Spinal cord (tissue), 10 donors: ENCODE results near the gene PLCH1. TPM values are rescaled to one million over a fixed set of nuclear protein-coding genes. Genes with fewer than 3 reads are reported as not detected.
A peak's percentile ranks its signal among the peaks of the same experiment; 100 is the strongest.

Source experiments
- DNase-seq, 6 donors: peaks; one replicate each; pipeline versions ENCODE4 v3.0.0 to v3.0.0-alpha.2; 2013 to 2015; ENCODE audit warnings: low spot score in 6 of 6, low read depth in 4 of 6
- H3K27ac ChIP-seq: one replicate; pipeline ENCODE4 v1.5.1; 2013; ENCODE audit warnings: low read depth, low read length, control low read depth
- H3K27me3 ChIP-seq: one replicate; pipeline ENCODE4 v1.6.1; 2013; ENCODE audit warnings: low read length; ENCODE audit not compliant: control insufficient read depth, insufficient read depth
- H3K36me3 ChIP-seq: one replicate; pipeline ENCODE4 v1.6.1; 2013; ENCODE audit warnings: low read length; ENCODE audit not compliant: control insufficient read depth, insufficient read depth
- H3K4me1 ChIP-seq: one replicate; pipeline ENCODE4 v1.6.1; 2013; ENCODE audit warnings: low read length; ENCODE audit not compliant: control insufficient read depth, insufficient read depth
- H3K4me3 ChIP-seq: one replicate; pipeline ENCODE4 v1.5.1; 2013; ENCODE audit warnings: low read depth, low read length, control low read depth
- H3K9me3 ChIP-seq: one replicate; pipeline ENCODE4 v1.6.1; 2013; ENCODE audit warnings: low read length; ENCODE audit not compliant: control insufficient read depth, insufficient read depth
- WGBS: methylation state at CpG from one replicate; pipeline ENCODE4 v1.1.5; 2013; ENCODE audit warnings: missing lambda C conversion rate; ENCODE audit not compliant: insufficient coverage; 5-methylcytosine and 5-hydroxymethylcytosine counted together
- polyA plus RNA-seq, 2 donors: library from polyadenylated mRNA; unstranded; fragments of 120-200 nt; gene quantifications; one replicate each; pipeline ENCODE4 v1.2.1, GENCODE V29; 2013; ENCODE audit not compliant: insufficient read length in 2 of 2
- total RNA-seq, 2 donors: library from RNA; depleted of rRNA in 1 of 2; stranded (reverse); fragments of 120-200 nt in 1 of 2; fragments of >200 nt in 1 of 2; gene quantifications; one replicate each; pipeline versions ENCODE4 v1.2.3 to v1.2.4, GENCODE V29; 2013 to 2014
- donor health status: healthy.

Gene PLCH1
- total and polyA plus RNA-seq, 4 donors, result 10.2 to 20.6 (median 12.9) TPM

DNA sequence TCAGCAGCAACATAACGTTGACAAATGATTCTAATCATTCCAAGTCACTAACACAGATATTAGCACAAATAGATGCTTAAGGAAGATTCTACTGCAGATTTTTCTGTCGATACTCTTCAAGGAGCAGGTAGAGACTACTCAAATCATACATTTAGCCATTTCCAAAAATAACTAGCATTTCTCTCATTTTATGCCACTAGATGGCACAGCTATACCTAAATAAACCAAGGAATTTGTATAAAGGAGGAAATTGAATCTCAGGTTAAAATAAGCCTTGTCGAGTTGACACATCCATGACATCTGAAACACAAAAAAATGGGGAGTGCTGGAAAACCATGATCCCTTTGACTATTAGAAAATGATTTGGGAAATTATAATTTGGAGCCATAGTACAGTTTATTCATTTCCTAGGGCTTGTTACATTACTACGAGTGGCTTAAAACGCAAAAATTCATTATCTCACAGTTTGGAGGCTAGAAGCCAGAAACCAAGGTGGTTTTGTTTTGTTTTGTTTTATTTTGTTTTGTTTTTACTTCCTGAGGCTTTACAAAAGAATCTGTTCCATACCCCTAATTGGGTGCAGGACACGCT lies 391.9 kb downstream of the PLCH1 start:
- no peak overlapping the region for H3K27ac ChIP-seq
- peak; percentile 29 to 92 (median 50) for DNase-seq
- WGBS, result 86% methylated on average over 1 of the region's 6 CpGs

DNA sequence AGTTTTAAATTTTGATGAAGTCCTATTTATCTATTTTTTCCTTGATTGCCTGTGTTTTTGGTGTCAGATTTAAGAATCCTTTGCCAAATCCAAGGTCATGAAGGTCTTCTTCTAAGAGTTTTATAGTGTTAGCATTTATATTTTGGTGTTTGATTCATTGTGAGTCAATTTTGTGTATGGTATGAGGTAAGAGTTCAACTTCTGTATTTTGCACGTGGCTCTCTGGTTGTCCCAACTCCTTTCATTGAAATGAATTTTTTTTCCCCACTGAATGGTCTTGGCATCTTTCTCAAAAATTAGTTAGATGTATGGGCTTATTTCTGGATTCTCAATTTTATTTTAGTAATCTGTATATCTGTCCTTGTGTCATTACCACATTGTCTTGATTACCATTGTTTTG lies 394.3 kb downstream of the PLCH1 start:
- no peaks in the 10 kb centered on the region for H3K9me3 ChIP-seq
- no peaks in the 10 kb centered on the region for H3K27me3 ChIP-seq
- whole genome bisulfite sequencing, result no CpG with 5 or more reads among the region's 1 CpG
- H3K4me3 ChIP-seq, result no peak overlapping the region
- H3K4me1 ChIP-seq, result no peaks in the 10 kb centered on the region
- no peak for DNase-seq
- no peak overlapping the region for H3K27ac ChIP-seq
- no peaks in the 10 kb centered on the region for H3K36me3 ChIP-seq

More for the DNA sequence above, 391.9 kb downstream of the PLCH1 start:
- Histone ChIP-seq H3K27me3 (no peaks in the 10 kb centered on the region), H3K9me3 (no peaks in the 10 kb centered on the region), H3K36me3 (no peaks in the 10 kb centered on the region), H3K4me1 (peaks cover 2% of the 10 kb centered on the region), H3K4me3 (no peak overlapping the region)

DNA sequence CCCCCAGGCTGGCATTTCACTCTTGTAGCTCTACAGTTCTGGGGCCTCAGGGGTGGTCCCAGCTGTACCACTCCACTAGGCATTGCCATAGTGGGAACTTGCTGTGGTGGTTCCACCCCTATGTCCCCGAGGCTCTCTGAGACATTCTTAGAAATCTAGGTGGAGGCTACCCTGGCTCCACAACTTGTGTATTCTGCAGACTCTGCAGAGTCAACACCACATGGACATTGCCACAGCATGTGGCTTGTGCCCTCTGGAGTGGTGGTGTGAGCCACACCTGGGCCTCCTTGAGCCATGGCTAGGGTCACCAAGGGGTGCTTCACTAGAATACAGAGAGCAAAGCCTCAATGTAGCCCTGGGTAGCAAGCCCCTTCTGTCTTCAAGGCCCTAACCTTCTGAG lies 397.0 kb downstream of the PLCH1 start:
- Histone ChIP-seq H3K9me3 (no peaks in the 10 kb centered on the region), H3K4me3 (no peak overlapping the region), H3K4me1 (no peaks in the 10 kb centered on the region), H3K27ac (no peak overlapping the region), H3K36me3 (no peaks in the 10 kb centered on the region), H3K27me3 (no peaks in the 10 kb centered on the region)
- 100% methylated on average over 1 of the region's 1 CpG for WGBS
- no peak for DNase-seq

DNA sequence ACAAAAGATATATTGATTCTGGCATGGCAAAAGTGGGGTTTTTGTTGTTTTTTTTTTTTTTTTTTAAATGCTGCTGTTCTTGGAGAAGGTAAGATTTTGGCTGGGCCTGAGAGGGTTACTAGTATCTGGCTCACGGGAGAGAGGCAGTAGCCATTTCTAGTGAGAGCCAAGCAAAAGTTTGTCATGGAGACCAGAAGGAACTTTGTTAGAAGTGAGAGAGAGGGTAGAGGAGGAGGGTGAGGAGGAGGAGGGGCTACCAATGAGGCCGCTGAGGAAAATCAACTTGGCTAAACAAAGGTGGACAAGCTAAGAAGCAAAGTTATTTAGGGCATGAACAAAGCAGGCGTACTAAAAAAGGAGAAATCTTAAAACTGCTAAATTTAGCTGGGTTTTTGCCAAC lies 402.5 kb downstream of the PLCH1 start:
- Histone ChIP-seq H3K4me1 (no peaks in the 10 kb centered on the region), H3K9me3 (no peaks in the 10 kb centered on the region), H3K27ac (no peak overlapping the region), H3K4me3 (no peak overlapping the region), H3K27me3 (no peaks in the 10 kb centered on the region), H3K36me3 (no peaks in the 10 kb centered on the region)
- WGBS, result 30% methylated on average over 3 of the region's 3 CpGs
- DNase-seq, result peak in 4 of 6 donors; percentile 33 to 74 (median 58)

DNA sequence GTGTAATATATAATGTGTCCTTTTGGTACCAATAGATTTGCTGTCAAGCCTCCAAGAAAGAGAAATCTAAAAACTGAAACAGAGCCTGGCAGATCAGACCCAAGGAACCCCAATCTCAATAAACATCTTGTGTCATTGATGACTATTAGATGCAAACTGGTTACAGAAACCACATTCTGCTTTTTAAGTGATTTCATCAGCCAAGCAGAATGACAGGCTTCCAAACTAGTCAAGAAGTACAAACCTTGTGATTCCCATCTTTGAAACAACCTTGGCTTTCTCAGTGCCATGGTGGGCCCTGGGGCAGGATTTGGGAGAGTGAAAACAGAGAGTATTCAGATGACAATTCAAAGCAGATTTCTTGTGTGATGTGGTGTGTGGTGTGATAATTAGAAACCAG lies 405.8 kb downstream of the PLCH1 start:
- Histone ChIP-seq H3K36me3 (no peaks in the 10 kb centered on the region), H3K9me3 (no peaks in the 10 kb centered on the region), H3K4me3 (no peak overlapping the region), H3K27me3 (no peaks in the 10 kb centered on the region), H3K4me1 (no peaks in the 10 kb centered on the region), H3K27ac (no peak overlapping the region)
- DNase-seq, result no peak

DNA sequence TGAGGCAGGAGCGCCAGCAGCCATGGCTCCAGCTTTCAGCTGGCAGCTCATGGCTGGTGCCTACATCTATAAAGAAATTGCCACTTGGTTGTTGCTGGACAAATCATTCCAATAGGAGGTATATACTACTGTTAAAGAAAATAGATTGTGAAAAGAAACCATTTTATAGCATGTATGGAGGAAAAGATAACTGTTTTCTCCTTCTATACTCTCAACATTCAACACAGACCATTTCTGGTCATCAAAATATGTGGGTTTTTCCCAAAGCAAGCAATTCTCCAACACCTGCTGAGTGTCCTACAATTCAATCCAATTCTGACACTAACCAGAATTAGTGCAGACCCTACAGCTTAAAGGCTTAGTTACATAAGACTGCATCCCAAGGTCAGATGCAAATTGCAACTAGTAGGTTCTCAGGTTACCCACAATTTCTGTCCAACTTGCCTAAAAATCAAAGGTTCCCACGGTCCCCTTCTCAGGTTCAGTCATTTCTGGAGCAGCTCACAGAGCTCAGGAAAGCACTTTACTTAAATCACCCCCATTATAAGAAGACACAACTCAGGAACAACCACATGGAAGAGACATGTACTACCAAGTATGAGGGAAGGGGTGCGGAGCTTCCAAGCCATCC lies 409.0 kb downstream of the PLCH1 start:
- Histone ChIP-seq H3K4me1 (no peaks in the 10 kb centered on the region), H3K36me3 (no peaks in the 10 kb centered on the region), H3K27ac (no peak overlapping the region), H3K9me3 (no peaks in the 10 kb centered on the region), H3K27me3 (no peaks in the 10 kb centered on the region), H3K4me3 (no peak overlapping the region)
- DNase-seq, result no peak
- WGBS, result 94% methylated on average over 2 of the region's 3 CpGs

DNA sequence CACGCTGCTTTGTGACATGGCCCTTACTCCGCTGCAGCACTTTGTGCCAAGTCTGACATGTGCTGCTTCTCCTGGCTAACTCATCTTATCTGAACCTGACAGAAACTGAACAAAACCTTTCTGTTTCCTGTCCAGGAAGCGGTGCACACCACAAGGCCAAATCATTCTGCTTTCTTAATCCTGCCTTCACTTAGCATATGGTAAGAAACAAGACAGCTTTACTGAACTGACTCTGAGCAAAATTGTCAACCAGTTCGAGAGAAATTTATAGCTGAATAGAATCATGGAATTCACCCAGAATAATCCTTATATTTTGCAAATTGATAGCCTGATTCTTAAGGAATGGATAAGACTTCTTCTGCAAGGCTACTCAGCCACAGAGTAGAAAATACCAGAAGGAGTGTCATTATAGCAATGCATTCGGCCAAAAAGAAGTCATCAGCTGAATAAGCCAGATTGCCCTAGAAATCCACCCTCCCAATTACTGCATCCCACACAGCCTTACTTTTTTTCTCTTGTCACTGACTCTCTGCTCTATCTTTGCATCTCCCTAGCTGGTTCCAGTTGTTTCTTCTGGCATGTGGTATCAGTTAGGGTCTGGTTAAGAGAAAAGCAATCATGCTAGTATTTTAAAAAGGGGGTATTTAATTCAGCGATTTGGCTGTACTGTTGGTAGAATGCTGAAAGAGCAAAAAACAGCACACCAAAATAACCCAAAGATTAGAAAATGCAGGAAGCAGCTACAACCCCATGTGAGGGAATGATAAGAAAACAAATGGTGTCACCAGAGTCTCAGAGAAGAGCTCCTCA lies 409.8 kb downstream of the PLCH1 start:
- 52% methylated on average over 3 of the region's 6 CpGs for WGBS

DNA sequence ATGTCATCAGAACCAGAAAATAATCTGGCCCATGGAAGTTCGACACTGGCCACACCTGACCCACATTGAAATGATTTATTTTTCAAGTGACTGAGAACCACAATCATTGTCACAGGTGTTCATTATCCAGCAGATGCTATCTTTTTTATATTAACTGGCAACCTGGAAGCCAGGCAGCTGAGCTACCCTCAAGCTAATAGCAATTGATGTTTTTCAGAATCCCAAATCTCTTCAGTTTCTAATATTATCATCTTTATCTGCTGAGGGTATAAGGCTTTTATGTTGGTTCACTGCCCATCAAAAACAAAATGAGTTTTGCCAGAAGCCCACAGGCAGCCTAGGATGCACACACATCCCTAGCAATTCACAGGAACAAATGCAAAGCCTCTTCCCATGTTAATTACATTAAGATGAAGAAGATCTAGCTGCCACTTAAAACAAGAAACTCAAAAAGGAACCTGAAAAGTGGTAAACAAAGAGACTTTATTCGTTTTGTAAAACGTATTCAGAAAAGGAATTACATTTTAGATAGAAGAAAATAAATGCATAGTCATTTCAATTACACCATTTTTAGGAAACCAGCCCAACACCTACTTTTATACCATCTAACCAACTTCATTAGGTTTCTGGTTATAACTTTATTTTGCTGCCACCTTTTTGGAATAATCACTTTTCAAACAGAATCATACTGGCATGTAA lies 410.5 kb downstream of the PLCH1 start:
- Histone ChIP-seq H3K9me3 (no peaks in the 10 kb centered on the region), H3K27ac (no peak overlapping the region), H3K36me3 (no peaks in the 10 kb centered on the region), H3K27me3 (no peaks in the 10 kb centered on the region), H3K4me3 (no peak overlapping the region), H3K4me1 (no peaks in the 10 kb centered on the region)
- DNase-seq, result no peak
- 91% methylated on average over 1 of the region's 3 CpGs for WGBS

More for the DNA sequence above, 409.8 kb downstream of the PLCH1 start:
- no peak overlapping the region for H3K4me3 ChIP-seq
- H3K9me3 ChIP-seq, result no peaks in the 10 kb centered on the region
- H3K27me3 ChIP-seq, result no peaks in the 10 kb centered on the region
- no peak overlapping the region for H3K27ac ChIP-seq
- DNase-seq, result peak in 1 of 6 donors; percentile 55
- no peaks in the 10 kb centered on the region for H3K36me3 ChIP-seq
- H3K4me1 ChIP-seq, result no peaks in the 10 kb centered on the region

DNA sequence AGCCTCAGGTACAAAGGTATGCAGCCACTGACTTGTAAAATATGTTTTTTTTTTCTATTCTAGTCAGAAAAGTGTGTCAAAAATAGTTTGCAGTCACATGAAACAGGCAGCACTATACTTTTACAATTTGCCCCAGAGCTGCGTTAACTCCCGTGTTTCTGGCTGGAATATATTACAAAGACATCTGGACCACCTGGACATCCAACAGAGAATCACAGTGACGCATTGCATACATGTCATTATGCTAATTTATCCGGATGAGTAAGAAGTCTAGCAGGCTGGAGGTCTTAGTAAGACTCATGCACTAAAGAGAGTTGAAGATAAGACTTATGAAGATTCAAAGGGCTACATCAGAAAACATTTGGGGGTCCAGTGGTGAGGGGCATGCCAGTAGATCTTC lies 412.2 kb downstream of the PLCH1 start:
- Histone ChIP-seq H3K27ac (no peak overlapping the region), H3K4me3 (no peak overlapping the region), H3K27me3 (no peaks in the 10 kb centered on the region), H3K36me3 (no peaks in the 10 kb centered on the region), H3K4me1 (no peaks in the 10 kb centered on the region), H3K9me3 (no peaks in the 10 kb centered on the region)
- no peak for DNase-seq
- WGBS, result 100% methylated on average over 1 of the region's 4 CpGs
